K562 (cell line): ENCODE measurements around the gene WWTR1. TPM values are rescaled to one million over a fixed set of nuclear protein-coding genes. Genes with fewer than 3 reads are reported as not detected.

Source experiments
- ATAC-seq: fragments of 200-7000 bp; cut with Tn5 transposase; 3 replicates; pipeline ENCODE4 v1.9.1; 2020; ENCODE audit warnings: moderate library complexity
- BruUV-seq: library from RNA; stranded (reverse); fragments of 400-500 nt; replicated peaks from 2 replicates; lab custom pipeline; 2021; lab: Mats Ljungman, UMichigan
- CTCF ChIA-PET: fragments of 300-600 bp; formaldehyde crosslinking; extraction: SDS; loops from one replicate; lab custom pipeline; 2021; ENCODE audit warnings: low intra/inter-chr PET ratio; lab: Yijun Ruan, JAX
- POLR2A ChIA-PET: fragments of 300-600, 350-650 bp; sonication (Branson Sonifier 250); formaldehyde crosslinking; extraction: SDS; loops from one replicate; lab custom pipeline; 2021; ENCODE audit warnings: antibody characterized with exemption, inconsistent platforms; lab: Yijun Ruan, JAX
- DNase-seq, 4 experiments: peaks; one replicate each; pipeline versions ENCODE4 v3.0.0 to v3.0.0-alpha.2; 2011 to 2018; ENCODE audit warnings: low spot score in 3 of 4, mixed read lengths in 3 of 4; ENCODE audit errors: extremely low read depth in 1 of 4
- FAIRE-seq: peaks from 2 replicates; lab custom pipeline; 2011; peaks lifted over from hg19 to GRCh38; lab: Jason Lieb, UNC
- H2AFZ ChIP-seq: 2 replicates; pipeline ENCODE4 v1.6.0; 2011; ENCODE audit warnings: low read depth, low read length, control low read depth, inconsistent platforms
- H3K27ac ChIP-seq: fragments of 200-600 bp; 3 replicates; pipeline ENCODE4 v1.8.0; 2011; ENCODE audit warnings: low read depth, mild to moderate bottlenecking, control low read depth, inconsistent platforms, low read length, moderate library complexity, mixed read lengths; ENCODE audit errors: extremely low read depth
- H3K27me3 ChIP-seq, 2 experiments: fragments of 300-600 bp in 1 of 2; 2 replicates in 1 of 2; 3 replicates in 1 of 2; pipeline versions ENCODE4 v1.6.0 to v1.8.0; 2011; ENCODE audit warnings: inconsistent platforms in 2 of 2, low read length in 2 of 2, mild to moderate bottlenecking in 1 of 2, mixed read lengths in 1 of 2, moderate library complexity in 1 of 2; ENCODE audit not compliant: control insufficient read depth in 2 of 2, insufficient read depth in 2 of 2
- H3K36me3 ChIP-seq: fragments of 300-600 bp; 3 replicates; pipeline ENCODE4 v1.8.0; 2011; ENCODE audit warnings: mild to moderate bottlenecking, low read length, inconsistent platforms; ENCODE audit not compliant: control insufficient read depth, insufficient read depth
- H3K4me1 ChIP-seq, 2 experiments: fragments of 200-600 bp in 1 of 2; replicated peaks in 1 of 2; 2 replicates in 1 of 2; 3 replicates in 1 of 2; pipeline versions ENCODE4 v1.5.1 to v1.8.0; 2011; ENCODE audit warnings: inconsistent platforms in 2 of 2, low read length in 2 of 2, mild to moderate bottlenecking in 1 of 2, mixed read lengths in 1 of 2, moderate library complexity in 1 of 2; ENCODE audit not compliant: control insufficient read depth in 2 of 2, insufficient read depth in 2 of 2
- H3K4me2 ChIP-seq: 2 replicates; pipeline ENCODE4 v1.6.1; 2011; ENCODE audit warnings: low read length, control low read depth, inconsistent platforms, mixed read lengths; ENCODE audit not compliant: insufficient read depth
- H3K4me3 ChIP-seq: fragments of 200-600 bp; sonication (generic), shearing (Covaris generic); 2 replicates; pipeline ENCODE4 v1.5.1; 2016; ENCODE audit warnings: control low read depth, inconsistent platforms
- H3K79me2 ChIP-seq: fragments of 200-600 bp; 3 replicates; pipeline ENCODE4 v1.8.0; 2011; ENCODE audit warnings: low read length, inconsistent platforms; ENCODE audit not compliant: control insufficient read depth, insufficient read depth
- H3K9ac ChIP-seq, 2 experiments: 2 replicates each; pipeline versions ENCODE4 v1.6.0 to v1.6.1; 2011; ENCODE audit warnings: low read depth in 2 of 2, low read length in 2 of 2, control low read depth in 1 of 2, inconsistent platforms in 1 of 2, mild to moderate bottlenecking in 1 of 2, mixed read lengths in 1 of 2; ENCODE audit not compliant: insufficient read depth in 1 of 2
- H3K9me1 ChIP-seq: one replicate; pipeline ENCODE4 v1.6.0; 2011; ENCODE audit warnings: inconsistent platforms, mild to moderate bottlenecking, low read length, moderate library complexity; ENCODE audit not compliant: control insufficient read depth, insufficient read depth
- H3K9me3 ChIP-seq: replicated peaks from 2 replicates; pipeline ENCODE4 v1.5.1; 2011; ENCODE audit warnings: low read depth, low read length, inconsistent platforms; ENCODE audit not compliant: control insufficient read depth, insufficient read depth
- H4K20me1 ChIP-seq: replicated peaks from 2 replicates; pipeline ENCODE4 v1.6.1; 2011; ENCODE audit warnings: low read length, inconsistent platforms, mixed read lengths; ENCODE audit not compliant: control insufficient read depth, insufficient read depth
- CXXC5 ChIP-seq: fragments of 250-450 bp; sonication (Bioruptor Pico); IDR thresholded peaks from 2 replicates; pipeline ENCODE4 v1.8.0; 2022; ENCODE audit warnings: inconsistent platforms, mild to moderate bottlenecking, moderate library complexity
- ETV1 ChIP-seq: fragments of 450-650 bp; conservative IDR thresholded peaks from 2 replicates; pipeline ENCODE4 v1.6.1; 2016; ENCODE audit warnings: missing genetic modification characterization, control low read depth, low read depth, missing compliant biosample characterization
- FOS ChIP-seq: IDR thresholded peaks from 3 replicates; pipeline ENCODE4 v1.6.1; 2011; ENCODE audit not compliant: insufficient read length; ENCODE audit errors: extremely low read depth
- GATAD2A ChIP-seq: fragments of 450-650 bp; IDR thresholded peaks from 2 replicates; pipeline ENCODE4 v1.6.1; 2017
- HBP1 ChIP-seq: fragments of 450-650 bp; formaldehyde crosslinking; IDR thresholded peaks from 2 replicates; pipeline ENCODE4 v1.4.0; 2022; ENCODE audit warnings: missing genetic modification characterization
- HLTF ChIP-seq: fragments of 450-650 bp; IDR thresholded peaks from 2 replicates; pipeline ENCODE4 v1.6.1; 2016
- HOMEZ ChIP-seq: fragments of 250-450 bp; sonication (Bioruptor Pico); IDR thresholded peaks from 2 replicates; pipeline ENCODE4 v1.4.0; 2020; ENCODE audit warnings: mild to moderate bottlenecking, moderate library complexity
- MBD1 ChIP-seq: fragments of 250-450 bp; sonication (Bioruptor Pico); IDR thresholded peaks from 2 replicates; pipeline ENCODE4 v1.8.0; 2022; ENCODE audit warnings: inconsistent platforms
- MYNN ChIP-seq, 2 experiments: sonication (generic); formaldehyde crosslinking in 1 of 2; IDR thresholded peaks; 2 replicates each; pipeline versions ENCODE4 v1.5.0 to v1.6.1; 2016 to 2020; ENCODE audit warnings: antibody characterized with exemption in 1 of 2, missing genetic modification reagents in 1 of 2
- POU5F1 ChIP-seq: fragments of 150-350 bp; IDR thresholded peaks from 2 replicates; pipeline ENCODE4 v1.6.1; 2014; ENCODE audit warnings: borderline replicate concordance, low read length, low read depth, mild to moderate bottlenecking; ENCODE audit not compliant: partially characterized antibody
- SMARCA5 ChIP-seq: fragments of 450-650 bp; IDR thresholded peaks from 2 replicates; pipeline ENCODE4 v1.6.1; 2016
- XRCC5 ChIP-seq: fragments of 200-400 bp; formaldehyde crosslinking; IDR thresholded peaks from 2 replicates; pipeline ENCODE4 v1.6.1; 2017; ENCODE audit warnings: low read depth, mild to moderate bottlenecking, low read length
- ZNF592 ChIP-seq: fragments of 450-650 bp; IDR thresholded peaks from 2 replicates; pipeline ENCODE4 v1.6.1; 2017; ENCODE audit warnings: antibody characterized with exemption, mild to moderate bottlenecking
- ZNF780A ChIP-seq: fragments of 250-450 bp; sonication (Bioruptor Pico); IDR thresholded peaks from 2 replicates; pipeline ENCODE4 v1.5.0; 2021; ENCODE audit warnings: mild to moderate bottlenecking
- WGBS: fragments of 100-300 bp; shearing (Covaris generic); methylation state at CpG from one replicate; pipeline ENCODE4 v1.1.6; 2016; ENCODE audit warnings: low coverage, mixed read lengths; ENCODE audit not compliant: insufficient coverage; ENCODE audit errors: missing lambda C conversion rate; 5-methylcytosine and 5-hydroxymethylcytosine counted together
- in situ Hi-C: fragments of 300-500 bp; cut with MboI; formaldehyde crosslinking; loops from 4 replicates; pipeline ENCODE4 v1.15.0; 2018; ENCODE audit warnings: inconsistent platforms, mixed read lengths
- intact Hi-C: fragments of 100-400 bp; cut with micrococcal nuclease; formaldehyde crosslinking; loops from 2 replicates; pipeline ENCODE4 v1.14.2; 2022
- polyA plus RNA-seq, 8 experiments: library from polyadenylated mRNA; depleted of rRNA in 4 of 8; stranded (reverse) in 5 of 8; unstranded in 3 of 8; fragments of >200 nt; fragmentation: Nextera tagmentation in 2 of 8; fragmentation: Illumina TruSeq in 1 of 8; extraction: Ambion mirVana in 2 of 8; extraction: Trizol in 1 of 8; gene quantifications; 2 replicates each; pipeline versions ENCODE4 v1.2.1 to v1.2.3, GENCODE V29; 2011 to 2014; ENCODE audit warnings: inconsistent platforms in 1 of 8, missing spikeins in 1 of 8
- total RNA-seq, 7 experiments: library from RNA; depleted of rRNA in 6 of 7; stranded (reverse); fragments of >200 nt in 6 of 7; fragmentation: Illumina TruSeq in 2 of 7; extraction: Trizol in 2 of 7; gene quantifications; 2 replicates each; pipeline versions ENCODE4 v1.2.1 to v1.2.3, GENCODE V29; 2011 to 2021; ENCODE audit warnings: low replicate concordance in 1 of 7

The WWTR1 gene
- total and polyA plus RNA-seq, 9 of the 15 experiments (the other 6 are each of a cell fraction or from before 2014, with no cell fraction given), result 0.04 to 1.5 (median 0.60) TPM

GRCh38 chr3:149628957-149629670 is 28.7 kb downstream of the WWTR1 start:
- no peaks in the 10 kb centered on the region for H3K36me3 ChIP-seq
- no peak for TF ChIP-seq GATAD2A
- TF ChIP-seq ZNF592, result no peak
- no peak for TF ChIP-seq FOS
- TF ChIP-seq XRCC5, result no peak
- TF ChIP-seq ZNF780A (CRISPR knock-in tag), result no peak
- TF ChIP-seq SMARCA5, result no peak
- TF ChIP-seq HLTF, result no peak
- no peak for TF ChIP-seq HOMEZ (CRISPR knock-in tag)
- no peak for TF ChIP-seq POU5F1
- TF ChIP-seq MBD1, result no peak
- TF ChIP-seq HBP1 (CRISPR knock-in tag), result no peak
- TF ChIP-seq CXXC5 (CRISPR knock-in tag), result no peak
- TF ChIP-seq ETV1 (tag), result no peak
- no peak for TF ChIP-seq MYNN (IDR thresholded peaks at IDR 0.05)
- no peak for TF ChIP-seq MYNN (CRISPR knock-in tag; IDR thresholded peaks at IDR 0.05)

More at GRCh38 chr3:149628957-149629670, 28.7 kb downstream of the WWTR1 start:
- Histone ChIP-seq H3K9ac (no peak overlapping the region), H3K4me3 (no peak overlapping the region), H3K27ac (no peak overlapping the region), H3K9me1 (no peaks in the 10 kb centered on the region), H3K4me1 (no peaks in the 10 kb centered on the region), H3K79me2 (no peaks in the 10 kb centered on the region), H3K27me3 (peaks cover 0 to 2% of the 10 kb centered on the region in 2 experiments; a peak in 2 of 5 replicates), H2AFZ (no peak overlapping the region), H3K9me3 (no peaks in the 10 kb centered on the region), H3K4me2 (no peak overlapping the region), H4K20me1 (no peaks in the 10 kb centered on the region)
- FAIRE-seq (no peak), ATAC-seq (no peak), DNase-seq (no peak)
- WGBS, result 16% methylated on average over 6 of the region's 6 CpGs
- ChIA-PET POLR2A (interaction anchor here (1.1 kb wide), 1 partner anchor 98 kb away, joined by 3 read pairs; no protein-coding TSS in a partner anchor), CTCF (no interaction called here)
- BruUV-seq, result no TSS peak
- intact Hi-C loops (no loop called here), in situ Hi-C loops (no loop called here)
